Subcutaneous adipose tissue (tissue), 4 donors: ENCODE measurements around the gene CERS5. TPM values are rescaled to one million over a fixed set of nuclear protein-coding genes. Genes with fewer than 3 reads are reported as not detected.

Experiments used
- total RNA-seq, 4 donors: library from RNA; depleted of rRNA; stranded (reverse); fragments of >200 nt; gene quantifications; one replicate each; pipeline ENCODE4 v1.1.0, GENCODE V29; 2016
- TF ChIP-seq, protein P1 (sequence below): fragments of 450-650 bp; IDR thresholded peaks from one replicate; pipeline ENCODE4 v1.5.1; 2016; ENCODE audit warnings: low read depth, mild to moderate bottlenecking, control low read depth, antibody characterized with exemption, moderate library complexity

The CERS5 gene
- total RNA-seq, 4 donors from 2014 or later: 20.9 to 33.7 (median 27.0) TPM

DNA sequence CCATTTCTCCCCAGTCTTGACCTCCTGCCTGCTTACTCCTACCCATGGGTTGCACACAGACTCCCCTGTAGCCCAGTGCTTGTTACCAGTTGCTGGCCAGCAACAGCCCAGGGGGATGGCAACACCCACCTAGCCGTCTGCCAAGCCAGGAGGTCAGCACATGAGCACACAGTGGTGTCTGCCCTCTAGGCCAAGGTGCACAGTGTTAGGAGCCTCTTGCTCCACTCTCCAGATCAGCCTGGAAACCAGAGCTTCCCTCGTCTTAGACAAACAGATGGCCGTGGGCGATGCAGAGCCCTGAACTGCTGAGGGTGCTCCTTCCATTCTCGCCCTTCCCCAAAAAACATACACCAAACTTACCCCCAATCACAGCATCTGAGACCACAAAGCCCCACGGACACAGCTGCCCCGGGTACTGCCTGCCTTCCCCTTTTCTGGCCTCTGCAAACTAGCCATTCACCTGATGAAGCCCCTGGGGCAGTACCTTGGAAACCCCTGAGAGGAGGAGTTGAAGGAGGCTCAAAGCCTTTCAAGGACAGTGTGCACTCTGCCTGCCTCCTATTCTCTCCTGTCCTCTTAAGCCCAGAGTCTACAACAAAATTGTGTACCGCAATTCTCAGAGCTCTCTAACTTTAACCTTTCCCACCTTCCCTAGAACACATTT, 64.4 kb downstream of the CERS5 start:
- TF ChIP-seq, protein P1, sequence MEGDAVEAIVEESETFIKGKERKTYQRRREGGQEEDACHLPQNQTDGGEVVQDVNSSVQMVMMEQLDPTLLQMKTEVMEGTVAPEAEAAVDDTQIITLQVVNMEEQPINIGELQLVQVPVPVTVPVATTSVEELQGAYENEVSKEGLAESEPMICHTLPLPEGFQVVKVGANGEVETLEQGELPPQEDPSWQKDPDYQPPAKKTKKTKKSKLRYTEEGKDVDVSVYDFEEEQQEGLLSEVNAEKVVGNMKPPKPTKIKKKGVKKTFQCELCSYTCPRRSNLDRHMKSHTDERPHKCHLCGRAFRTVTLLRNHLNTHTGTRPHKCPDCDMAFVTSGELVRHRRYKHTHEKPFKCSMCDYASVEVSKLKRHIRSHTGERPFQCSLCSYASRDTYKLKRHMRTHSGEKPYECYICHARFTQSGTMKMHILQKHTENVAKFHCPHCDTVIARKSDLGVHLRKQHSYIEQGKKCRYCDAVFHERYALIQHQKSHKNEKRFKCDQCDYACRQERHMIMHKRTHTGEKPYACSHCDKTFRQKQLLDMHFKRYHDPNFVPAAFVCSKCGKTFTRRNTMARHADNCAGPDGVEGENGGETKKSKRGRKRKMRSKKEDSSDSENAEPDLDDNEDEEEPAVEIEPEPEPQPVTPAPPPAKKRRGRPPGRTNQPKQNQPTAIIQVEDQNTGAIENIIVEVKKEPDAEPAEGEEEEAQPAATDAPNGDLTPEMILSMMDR: no peak

DNA sequence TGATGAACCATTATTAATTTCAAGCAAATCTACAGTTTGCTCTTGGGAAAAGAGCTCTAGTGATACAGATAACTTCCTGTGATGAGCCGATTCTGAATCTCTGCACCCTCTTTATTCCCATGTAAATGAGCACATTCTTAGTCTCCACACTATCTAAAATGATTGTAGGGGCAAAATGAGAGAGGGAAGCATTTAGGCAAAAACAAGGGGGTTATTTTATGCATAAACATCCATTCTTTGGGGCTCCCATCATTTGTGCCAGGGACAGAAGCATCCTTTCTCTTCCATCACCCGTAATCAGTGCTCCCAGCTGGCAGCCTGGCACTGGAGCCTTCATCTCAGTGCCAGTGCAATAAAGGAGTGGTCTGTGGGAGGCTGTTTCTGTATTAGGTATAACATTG, 65.0 kb downstream of the CERS5 start:
- TF ChIP-seq, protein P1: no peak

DNA sequence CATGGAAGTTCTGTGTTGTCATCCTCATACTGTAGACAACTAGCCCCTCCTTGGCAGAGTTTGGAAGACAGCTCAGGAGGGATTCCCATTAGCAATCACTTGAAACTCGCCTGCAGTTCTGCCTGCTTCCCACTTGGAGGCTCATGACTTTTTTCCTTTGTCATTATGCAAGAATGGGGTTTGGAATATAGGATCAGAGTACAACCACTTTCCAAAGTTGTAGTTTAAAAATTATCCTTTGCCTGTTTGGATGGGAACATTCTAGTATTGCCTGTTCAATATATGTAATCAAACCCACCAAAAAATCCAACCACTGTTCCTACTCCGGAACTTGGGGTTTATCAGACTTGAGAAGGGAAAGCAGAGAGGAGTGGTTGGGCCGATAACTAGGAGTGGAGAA, 65.5 kb downstream of the CERS5 start:
- TF ChIP-seq, protein P1: no peak

DNA sequence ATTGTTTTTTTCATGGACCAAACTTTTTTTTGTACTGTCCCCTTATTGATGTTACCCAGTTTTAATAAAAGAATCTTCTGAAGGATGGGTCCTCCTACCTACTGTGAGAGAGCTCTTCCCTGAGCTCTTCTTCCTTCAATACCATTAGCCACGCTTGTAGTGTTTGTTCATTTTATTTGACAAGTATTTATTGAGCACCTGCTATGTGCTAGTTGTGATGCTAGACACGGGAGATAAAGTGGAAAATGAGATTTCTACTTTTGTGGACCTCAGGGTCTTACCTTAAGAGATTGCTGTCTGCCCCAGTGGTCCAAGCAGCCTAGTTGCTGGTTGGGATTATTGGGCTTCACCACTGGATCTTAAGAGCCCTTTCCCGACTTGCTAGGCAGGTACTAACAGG, 66.6 kb downstream of the CERS5 start:
- TF ChIP-seq, protein P1: no peak

DNA sequence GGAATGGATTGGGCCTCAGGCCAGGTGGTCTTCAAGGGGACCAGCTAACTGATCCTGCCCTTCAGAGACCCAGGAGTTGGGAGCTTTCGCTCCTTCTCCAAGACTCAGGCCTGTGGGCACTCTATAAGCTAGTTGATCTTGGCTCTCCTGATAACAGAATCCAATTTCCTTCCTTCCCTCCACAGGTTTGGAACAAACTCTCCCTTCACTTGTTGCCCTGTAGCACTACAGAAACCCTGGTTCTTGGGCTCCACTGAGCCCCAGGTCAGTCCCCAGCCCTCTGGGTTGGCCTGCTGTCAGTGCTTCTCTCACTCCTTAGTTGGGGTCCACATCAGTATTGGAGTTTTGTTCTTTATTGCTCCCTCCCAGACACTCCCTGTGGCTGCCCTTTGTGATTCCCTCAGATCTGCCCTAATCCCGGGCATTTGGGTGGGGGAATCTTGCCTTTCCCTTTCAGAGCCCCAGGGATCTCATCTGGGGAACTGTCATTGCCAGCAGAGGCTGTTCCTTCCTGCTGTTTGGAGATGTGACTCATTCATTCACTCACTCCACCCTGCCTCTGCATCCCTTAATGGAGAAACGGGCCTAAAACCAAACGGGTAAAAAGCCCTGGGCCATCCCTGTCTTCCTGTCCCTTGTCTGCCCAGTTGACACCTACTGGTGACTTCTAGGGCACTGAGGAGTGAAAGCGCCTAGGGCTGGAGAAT, 67.7 kb downstream of the CERS5 start:
- TF ChIP-seq, protein P1: no peak

DNA sequence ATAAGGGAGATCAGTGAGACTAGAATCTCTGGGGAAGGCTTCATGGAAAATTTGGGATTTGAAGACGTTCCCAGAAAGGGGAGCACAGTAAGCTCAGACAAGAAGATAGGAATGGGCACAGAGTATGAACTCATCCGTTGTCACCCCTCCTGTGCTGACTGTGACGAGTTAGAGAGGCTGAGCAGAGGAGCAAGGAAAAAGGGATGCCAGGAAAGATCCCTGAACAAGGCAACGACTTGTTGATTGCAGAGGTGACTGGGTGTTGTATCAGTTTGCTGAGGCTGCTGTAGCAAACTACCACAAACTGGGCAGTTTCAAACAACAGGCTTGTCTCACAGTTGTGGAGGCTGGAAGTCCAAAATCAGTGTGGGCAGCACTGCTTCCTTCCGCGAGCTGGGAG, 69.2 kb downstream of the CERS5 start:
- TF ChIP-seq, protein P1: no peak

DNA sequence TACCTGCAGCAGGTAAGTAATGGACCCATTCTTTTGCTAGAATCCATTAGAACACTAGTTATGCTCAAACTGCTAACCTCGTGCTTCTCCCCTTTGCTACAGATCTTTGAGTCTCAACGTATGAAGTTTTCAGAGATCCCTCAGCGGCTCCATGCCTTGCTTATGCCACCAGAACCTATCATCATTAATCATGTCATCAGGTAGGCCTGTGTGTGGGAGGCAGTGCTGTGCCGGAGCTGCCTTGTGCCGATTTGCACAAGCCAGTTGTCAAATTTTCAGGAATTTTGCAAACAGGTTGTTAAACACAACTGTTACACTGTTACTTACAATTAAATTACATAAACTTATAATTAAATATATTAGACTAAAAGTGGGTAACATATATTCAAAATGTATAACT, 76.8 kb downstream of the CERS5 start:
- TF ChIP-seq, protein P1: no peak
